Measurements from ENCODE around the gene OS9.
"Not testable (repeated sequence)": the region's sequence is repeated elsewhere in the genome, so short reads cannot be mapped to it uniquely, and the experiment has no call there.

The OS9 gene

GRCh38 chr12:57695770-57696432, 2.0 kb downstream of the OS9 start:
- no peak for DNase-seq (ENCODE audit: low spot score)

GRCh38 chr12:57697076-57697475, 3.1 kb downstream of the OS9 start:
- DNase-seq (ENCODE audit: low spot score) = no peak

DNA sequence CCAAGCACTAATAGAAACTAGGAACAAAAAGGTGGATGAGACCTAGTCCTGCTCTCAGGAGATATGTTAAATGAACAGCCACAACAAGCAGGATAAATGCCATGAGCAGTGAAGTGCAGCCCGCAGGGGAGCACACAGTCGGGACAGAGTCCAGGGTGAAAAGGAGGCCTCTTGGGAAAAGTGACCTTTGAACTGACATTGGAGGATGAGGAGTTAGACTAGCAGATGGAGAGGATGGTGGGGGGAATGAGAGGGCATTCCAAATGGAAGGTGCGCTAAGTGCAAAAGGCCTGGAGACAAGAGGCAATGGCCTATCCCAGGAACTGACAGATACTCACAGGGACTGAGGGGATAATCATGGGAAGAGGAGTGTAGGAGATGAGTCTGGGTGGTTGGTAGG, 4.5 kb downstream of the OS9 start:
- no peak for DNase-seq (ENCODE audit: low spot score)

- no peak for DNase-seq (ENCODE audit: low spot score)
These were observed 6.4 kb downstream of the OS9 start for GRCh38 chr12:57700317-57700716.

DNA sequence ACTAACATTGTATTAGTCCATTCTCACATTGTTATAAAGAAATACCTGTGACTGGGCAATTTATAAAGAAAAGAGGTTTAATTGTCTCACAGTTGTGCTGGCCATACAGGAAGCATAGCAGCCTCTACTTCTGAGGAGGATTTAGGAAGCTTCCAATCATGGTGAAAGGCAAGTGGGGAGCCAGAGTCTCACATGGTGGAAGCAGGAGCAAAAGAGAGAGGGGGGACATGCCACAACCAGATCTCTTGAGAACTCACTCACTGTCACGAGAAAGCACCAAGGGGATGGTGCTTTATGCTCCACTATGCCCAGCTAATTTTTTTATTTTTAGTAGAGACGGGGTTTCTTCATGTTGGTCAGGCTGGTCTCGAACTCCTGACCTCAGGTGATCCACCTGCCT, 13.3 kb downstream of the OS9 start:
- no peak for DNase-seq (ENCODE audit: low spot score)

DNA sequence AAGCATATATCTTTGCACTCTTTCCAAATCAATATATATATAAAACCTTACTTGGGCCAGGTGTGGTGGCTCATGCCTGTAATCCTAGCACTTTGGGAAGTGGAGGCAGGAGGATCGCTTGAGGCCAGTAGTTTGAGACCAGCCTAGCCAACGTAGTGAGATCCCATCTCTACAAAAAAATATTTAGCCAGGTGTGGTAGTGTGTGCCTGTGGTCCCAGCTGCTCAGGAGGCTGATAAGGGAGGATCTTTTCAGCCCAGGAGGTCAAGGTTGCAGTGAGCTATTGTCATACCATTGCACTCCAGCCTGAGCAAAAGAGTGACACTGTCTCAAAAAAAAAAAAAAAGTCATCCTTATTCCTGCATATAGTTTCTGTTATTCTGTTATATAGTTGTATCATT, 14.4 kb downstream of the OS9 start:
- no peak for DNase-seq (ENCODE audit: low spot score)

GRCh38 chr12:57712701-57713100, 18.8 kb downstream of the OS9 start:
- no peak for DNase-seq (ENCODE audit: low spot score)

DNA sequence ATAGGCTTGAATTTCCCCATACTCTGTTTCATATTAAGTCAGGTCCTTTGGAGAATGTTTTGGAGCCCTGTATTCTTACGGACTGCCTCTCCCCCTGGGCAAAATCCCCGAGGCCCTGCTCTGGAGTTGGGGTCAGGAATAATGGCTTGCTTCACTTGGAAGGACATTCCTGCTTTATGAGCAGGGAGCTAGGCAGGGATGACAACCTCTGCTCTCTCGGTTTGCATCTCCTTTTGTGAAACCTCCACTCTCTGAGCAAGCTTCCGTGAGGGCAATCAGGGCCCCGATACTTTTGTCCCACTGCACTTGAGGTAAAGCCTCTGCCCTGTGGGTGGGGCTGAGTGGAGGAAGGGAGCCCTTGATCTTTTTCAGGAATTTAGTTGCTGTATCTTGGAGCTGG, 19.3 kb downstream of the OS9 start:
- no peak for DNase-seq (ENCODE audit: low spot score)

GRCh38 chr12:57715036-57715748, 21.3 kb downstream of the OS9 start:
- DNase-seq (ENCODE audit: low spot score) = not testable (repeated sequence)

DNA sequence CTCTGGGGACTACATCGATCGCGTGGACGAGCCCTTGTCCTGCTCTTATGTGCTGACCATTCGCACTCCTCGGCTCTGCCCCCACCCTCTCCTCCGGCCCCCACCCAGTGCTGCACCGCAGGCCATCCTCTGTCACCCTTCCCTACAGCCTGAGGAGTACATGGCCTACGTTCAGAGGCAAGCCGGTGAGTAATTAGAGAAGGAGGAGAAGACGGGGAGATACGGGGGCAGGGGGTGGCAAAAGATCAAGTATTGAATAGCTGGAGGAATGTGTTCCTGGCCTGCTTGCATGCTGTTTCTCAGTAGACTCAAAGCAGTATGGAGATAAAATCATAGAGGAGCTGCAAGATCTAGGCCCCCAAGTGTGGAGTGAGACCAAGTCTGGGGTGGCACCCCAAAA, 21.9 kb downstream of the OS9 start:
- no peak for DNase-seq (ENCODE audit: low spot score)

- no peak for DNase-seq (ENCODE audit: low spot score)
These were observed 22.4 kb downstream of the OS9 start for GRCh38 chr12:57716305-57716704.

DNA sequence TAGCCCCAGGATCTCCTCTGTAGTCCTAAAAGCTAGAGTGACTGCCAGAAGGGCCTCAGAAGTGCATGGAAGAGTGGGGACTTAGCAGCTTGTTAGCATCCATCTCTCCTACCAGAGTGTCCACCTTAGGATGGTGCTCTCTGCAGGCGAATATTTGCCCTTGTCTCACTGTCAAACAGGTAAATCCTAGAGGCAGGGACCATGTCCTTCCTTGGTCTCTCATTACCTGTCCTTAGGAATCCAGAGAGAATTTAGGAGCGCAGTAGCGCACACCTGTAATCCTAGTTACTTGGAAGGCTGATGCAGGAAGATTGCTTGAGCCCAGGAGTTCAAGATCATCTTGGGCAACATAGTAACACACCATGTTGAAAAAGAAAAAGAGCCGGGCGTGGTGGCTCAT, 23.2 kb downstream of the OS9 start:
- no peak for DNase-seq (ENCODE audit: low spot score)

GRCh38 chr12:57717846-57718640, 24.1 kb downstream of the OS9 start:
- DNase-seq (ENCODE audit: low spot score) = no peak

DNA sequence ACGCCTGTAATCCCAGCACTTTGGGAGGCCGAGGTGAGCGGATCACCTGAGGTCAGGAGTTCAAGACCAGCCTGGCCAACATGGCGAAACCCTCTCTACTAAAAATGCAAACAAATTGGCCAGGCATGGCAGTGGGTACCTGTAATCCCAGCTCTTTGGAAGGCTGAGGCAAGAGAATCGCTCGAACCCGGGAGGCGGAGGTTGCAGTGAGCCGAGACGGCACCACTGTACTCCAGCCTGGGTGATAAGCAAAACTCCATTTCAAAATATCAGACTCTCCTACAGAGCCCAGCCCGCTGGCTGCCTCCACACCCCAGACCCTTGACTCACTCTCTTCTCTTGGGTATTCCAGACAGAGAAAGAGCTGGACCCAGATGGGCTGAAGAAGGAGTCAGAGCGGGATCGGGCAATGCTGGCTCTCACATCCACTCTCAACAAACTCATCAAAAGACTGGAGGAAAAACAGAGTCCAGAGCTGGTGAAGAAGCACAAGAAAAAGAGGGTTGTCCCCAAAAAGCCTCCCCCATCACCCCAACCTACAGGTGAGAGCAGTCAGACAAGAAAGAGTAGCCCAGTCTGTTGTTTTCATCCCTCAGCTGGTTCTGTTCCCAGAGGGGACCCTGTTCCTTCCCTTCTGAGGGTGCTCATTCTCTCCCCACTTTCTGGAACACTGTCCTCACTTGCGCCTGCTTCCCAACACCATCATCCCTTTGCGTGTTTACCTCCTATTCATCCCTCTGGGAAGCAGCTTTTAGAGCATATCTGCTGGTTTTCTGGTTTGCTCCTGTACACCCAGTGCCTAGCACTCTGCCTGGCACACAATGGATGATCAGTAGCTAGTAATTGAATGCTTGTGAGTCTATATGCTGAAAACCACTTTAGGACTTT, 25.0 kb downstream of the OS9 start:
- no peak for DNase-seq (ENCODE audit: low spot score)

- DNase-seq (ENCODE audit: low spot score) = no peak
These were observed 26.1 kb downstream of the OS9 start for GRCh38 chr12:57719777-57720605.

- DNase-seq (ENCODE audit: low spot score) = no peak
These were observed 27.0 kb downstream of the OS9 start for GRCh38 chr12:57720606-57721595.

- DNase-seq (ENCODE audit: low spot score) = not testable (repeated sequence)
These were observed 28.1 kb downstream of the OS9 start for GRCh38 chr12:57721846-57722608.

DNA sequence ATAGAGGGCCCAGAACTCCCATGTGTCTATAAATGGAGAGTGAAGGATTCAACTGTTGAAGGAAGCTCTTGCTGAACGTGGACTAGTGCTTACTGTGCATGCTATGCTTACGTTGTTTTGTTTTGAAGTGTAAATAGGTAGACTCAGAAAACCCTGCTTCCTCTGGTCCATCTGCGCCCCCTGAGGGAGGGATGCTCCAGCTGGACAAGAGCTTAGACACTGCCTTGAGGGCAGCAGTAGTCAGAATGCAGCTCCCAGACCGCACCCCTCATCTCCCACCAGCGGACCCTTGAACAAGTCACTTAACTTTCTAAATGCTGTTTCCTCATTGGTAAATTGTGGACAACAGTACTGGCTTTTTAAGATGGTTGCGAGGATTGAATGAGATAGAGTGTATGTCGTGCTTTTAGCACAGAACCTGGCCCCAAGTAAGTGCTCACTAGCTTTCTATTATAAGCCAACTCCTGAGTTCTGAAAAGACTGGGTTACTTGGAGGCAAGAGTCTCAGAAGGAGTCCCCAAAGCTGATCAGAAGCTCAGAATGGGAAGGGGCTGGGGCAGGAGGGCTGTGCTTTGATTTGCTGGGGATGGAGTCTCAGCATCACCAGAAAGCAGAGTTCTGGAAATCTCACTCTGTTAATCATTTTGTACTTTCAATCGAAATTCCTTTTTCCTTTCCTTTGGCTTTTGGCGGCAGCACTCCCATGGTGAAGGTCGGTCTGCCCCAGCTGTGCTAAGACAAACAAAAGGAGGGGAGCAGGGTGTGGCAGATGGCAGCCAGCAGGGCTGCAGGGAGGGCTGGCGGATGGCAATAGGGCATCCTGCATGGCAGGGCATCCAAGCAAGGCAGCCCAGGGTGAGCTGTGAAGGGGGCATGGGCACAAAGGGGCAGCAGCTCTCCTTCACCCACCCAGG, 29.0 kb downstream of the OS9 start:
- no peak for DNase-seq (ENCODE audit: low spot score)
